Gastrocnemius medialis (tissue), 4 donors: Measurements from ENCODE around the gene CCBE1. TPM values are rescaled to one million over a fixed set of nuclear protein-coding genes. Genes with fewer than 3 reads are reported as not detected.

Experiments
- ATAC-seq, 2 donors: fragments of 150-250 bp; one replicate each; pipeline ENCODE4 v1.9.1; 2016
- DNase-seq, 2 donors: peaks; one replicate each; pipeline ENCODE4 v3.0.0-alpha.2; 2019
- H3K27ac ChIP-seq, 4 donors: fragments of 200-600 bp; sonication (generic); 1 replicate in 1 of 4; 2 replicates in 3 of 4; pipeline ENCODE4 v1.5.1; 2016 to 2018; ENCODE audit warnings: mild to moderate bottlenecking in 2 of 4, moderate library complexity in 1 of 4
- H3K27me3 ChIP-seq, 3 donors: fragments of 200-600 bp; sonication (generic) in 2 of 3; 1 replicate in 1 of 3; 2 replicates in 2 of 3; pipeline versions ENCODE4 v1.5.1 to v1.6.0; 2016 to 2019; ENCODE audit warnings: mild to moderate bottlenecking in 1 of 3, moderate library complexity in 1 of 3
- H3K36me3 ChIP-seq, 2 donors: fragments of 200-600 bp; sonication (generic) in 1 of 2; one replicate each; pipeline ENCODE4 v1.5.1; 2017 to 2018
- H3K4me1 ChIP-seq, 2 donors: fragments of 200-600 bp; sonication (generic) in 1 of 2; one replicate each; pipeline ENCODE4 v1.5.1; 2016 to 2017; ENCODE audit warnings: mild to moderate bottlenecking in 2 of 2
- H3K4me3 ChIP-seq, 4 donors: fragments of 200-600 bp; sonication (generic) in 3 of 4; 1 replicate in 1 of 4; 2 replicates in 3 of 4; pipeline ENCODE4 v1.5.1; 2016 to 2019; ENCODE audit warnings: mild to moderate bottlenecking in 2 of 4
- H3K9me3 ChIP-seq, 3 donors: fragments of 200-600 bp; sonication (generic) in 2 of 3; 1 replicate in 1 of 3; 2 replicates in 2 of 3; pipeline ENCODE4 v1.5.1; 2016 to 2019
- CTCF ChIP-seq, 5 experiments: fragments of 450-650 bp in 3 of 5; fragments of 200-600 bp in 2 of 5; sonication (generic) in 2 of 5; IDR thresholded peaks in 4 of 5; conservative IDR thresholded peaks in 1 of 5; 1 replicate in 4 of 5; 2 replicates in 1 of 5; pipeline ENCODE4 v1.5.1; 2016 to 2019; ENCODE audit warnings: antibody characterized with exemption in 5 of 5, mild to moderate bottlenecking in 3 of 5, moderate library complexity in 3 of 5
- POLR2A ChIP-seq, 2 donors: fragments of 450-650 bp; IDR thresholded peaks; one replicate each; pipeline ENCODE4 v1.6.1; 2017; ENCODE audit warnings: antibody characterized with exemption in 2 of 2, mild to moderate bottlenecking in 2 of 2, moderate library complexity in 2 of 2
- in situ Hi-C, 4 donors: fragments of 200-750 bp; cut with MboI; loops; one replicate each; pipeline versions ENCODE4 v1.15.0 to v1.8.0; 2017; ENCODE audit warnings: low sequenced_read_pairs in 4 of 4
- intact Hi-C: fragments of 100-400 bp; cut with DNase I; formaldehyde crosslinking; loops from one replicate; pipeline ENCODE4 v1.15.1; 2023; ENCODE audit warnings: low total_unique reads
- total RNA-seq, 4 donors: library from RNA; depleted of rRNA; stranded (reverse); fragments of >200 nt; gene quantifications; one replicate each; pipeline versions ENCODE4 v1.1.0 to v1.2.3, GENCODE V29; 2016

CCBE1 gene
- total RNA-seq, 4 donors from 2014 or later = 0.44 to 2.7 (median 1.3) TPM

- Histone ChIP-seq H3K4me3 (no peak overlapping the region), H3K27me3 (no peaks in the 10 kb centered on the region), H3K36me3 (no peaks in the 10 kb centered on the region), H3K4me1 (no peaks in the 10 kb centered on the region), H3K27ac (no peak overlapping the region), H3K9me3 (no peaks in the 10 kb centered on the region)
- in situ Hi-C loops (loop anchor here in 1 of 4 donors (25.0 kb wide), 1 partner anchor 112 kb away; no protein-coding TSS in a partner anchor), intact Hi-C loops (no loop called here)
- ATAC-seq = no peak
- no peak for DNase-seq
- TF ChIP-seq CTCF (IDR thresholded peaks at IDR 0.05 in 4 of 5, conservative IDR thresholded peaks at IDR 0.05 in 1 of 5) = no peak
- no peak for TF ChIP-seq POLR2A (IDR thresholded peaks at IDR 0.05)
These were observed 21.9 kb downstream of the CCBE1 start for GRCh38 chr18:59675346-59675745.

GRCh38 chr18:59674903-59675270 is 22.3 kb downstream of the CCBE1 start:
- H3K9me3 ChIP-seq = no peaks in the 10 kb centered on the region
- no peak for ATAC-seq
- no peak overlapping the region for H3K4me3 ChIP-seq
- TF ChIP-seq POLR2A (IDR thresholded peaks at IDR 0.05) (no peak), CTCF (IDR thresholded peaks at IDR 0.05 in 4 of 5, conservative IDR thresholded peaks at IDR 0.05 in 1 of 5) (no peak)
- H3K27me3 ChIP-seq = no peaks in the 10 kb centered on the region
- no peaks in the 10 kb centered on the region for H3K36me3 ChIP-seq
- no peak for DNase-seq
- in situ Hi-C loops = loop anchor here in 1 of 4 donors (25.0 kb wide), 1 partner anchor 112 kb away; no protein-coding TSS in a partner anchor
- no peaks in the 10 kb centered on the region for H3K4me1 ChIP-seq
- no peak overlapping the region for H3K27ac ChIP-seq
- intact Hi-C loops = no loop called here

- in situ Hi-C loops = no loop called here
- no peak for DNase-seq
- H3K27me3 ChIP-seq = no peaks in the 10 kb centered on the region
- ATAC-seq = no peak
- no peaks in the 10 kb centered on the region for H3K9me3 ChIP-seq
- TF ChIP-seq CTCF (IDR thresholded peaks at IDR 0.05 in 4 of 5, conservative IDR thresholded peaks at IDR 0.05 in 1 of 5) (no peak), POLR2A (IDR thresholded peaks at IDR 0.05) (no peak)
- no peak overlapping the region for H3K4me3 ChIP-seq
- H3K4me1 ChIP-seq = no peaks in the 10 kb centered on the region
- intact Hi-C loops = no loop called here
- no peak overlapping the region for H3K27ac ChIP-seq
- H3K36me3 ChIP-seq = no peaks in the 10 kb centered on the region
These were observed 22.9 kb downstream of the CCBE1 start for GRCh38 chr18:59674186-59674902.

- ATAC-seq = no peak
- Histone ChIP-seq H3K27ac (no peak overlapping the region), H3K4me1 (no peaks in the 10 kb centered on the region)
These were observed 24.9 kb downstream of the CCBE1 start for GRCh38 chr18:59672235-59672711.

More at GRCh38 chr18:59672235-59672711, 24.9 kb downstream of the CCBE1 start:
- intact Hi-C loops = no loop called here
- DNase-seq = no peak
- no peaks in the 10 kb centered on the region for H3K36me3 ChIP-seq
- H3K9me3 ChIP-seq = no peaks in the 10 kb centered on the region
- in situ Hi-C loops = no loop called here
- H3K27me3 ChIP-seq = no peaks in the 10 kb centered on the region
- no peak overlapping the region for H3K4me3 ChIP-seq
- no peak for TF ChIP-seq CTCF (IDR thresholded peaks at IDR 0.05 in 4 of 5, conservative IDR thresholded peaks at IDR 0.05 in 1 of 5)
